ENCODE data around the gene SPOCK3. TPM values are rescaled to one million over a fixed set of nuclear protein-coding genes. Genes with fewer than 3 reads are reported as not detected.

The SPOCK3 gene
- total and polyA plus RNA-seq, 3 donors from 2014 or later = 0.16 to 1.5 (median 0.68) TPM

GRCh38 chr4:166687828-166688227 lies 546.5 kb downstream of the SPOCK3 start:
- H3K4me3 ChIP-seq = no peak overlapping the region
- DNase-seq = no peak
- H3K27ac ChIP-seq = no peak overlapping the region
- no peaks in the 10 kb centered on the region for H3K27me3 ChIP-seq
- no peaks in the 10 kb centered on the region for H3K36me3 ChIP-seq (ENCODE audit: low read depth, missing control alignments)
- no peak for TF ChIP-seq CTCF (IDR thresholded peaks at IDR 0.05)
- TF ChIP-seq POLR2A (IDR thresholded peaks at IDR 0.05) = no peak
- 90 to 95% methylated on average over 1 of the region's 1 CpG for WGBS, 2 donors
- intact Hi-C loops (cut with DNase I; ENCODE audit: low total_unique reads) = no loop called here
- H3K4me1 ChIP-seq = no peaks in the 10 kb centered on the region
- no peaks in the 10 kb centered on the region for H3K9me3 ChIP-seq

Small RNA genes within 50 kb of the gene (small RNA-seq; reads per million reads assigned to genes)
- 0.19 to 0.27 reads per million in 2 donors for gene RNA5SP171
